GM18907 (cell line): ENCODE results near the gene PCDHB6.
"Not testable (repeated sequence)": the region's sequence is repeated elsewhere in the genome, so short reads cannot be mapped to it uniquely, and the experiment has no call there.

Experiments
- ATAC-seq: cut with Tn5 transposase; IDR thresholded peaks from one replicate; pipeline ENCODE4 v1.9.1; 2021; ENCODE audit warnings: mild to moderate bottlenecking, moderate library complexity; ENCODE audit not compliant: unreplicated experiment

Gene PCDHB6

DNA sequence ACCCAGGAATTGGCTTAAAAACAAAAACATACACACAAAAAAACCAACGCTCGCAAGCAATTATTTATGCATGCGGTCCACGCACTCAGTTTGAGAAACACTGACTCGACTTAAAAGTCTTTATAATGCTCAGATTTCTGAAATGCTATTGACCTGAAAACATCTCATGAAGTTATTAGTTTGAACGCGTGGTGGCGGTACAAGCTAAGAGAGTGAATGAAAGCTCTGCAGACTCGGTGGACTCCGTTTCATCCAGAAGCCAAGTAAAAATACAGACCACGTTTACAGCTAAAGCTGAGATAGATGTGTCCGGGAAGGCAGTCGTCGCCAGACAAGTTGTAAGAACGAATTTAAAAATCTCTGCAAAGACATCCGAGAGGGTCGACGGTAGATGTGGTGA is at the start of gene PCDHB6:
Gene PCDHB6, plus strand, starts transcription at position 246 of the 400 bp plus-strand sequence. CDS start 201 bp downstream, outside the sequence.
- ATAC-seq = no peak

DNA sequence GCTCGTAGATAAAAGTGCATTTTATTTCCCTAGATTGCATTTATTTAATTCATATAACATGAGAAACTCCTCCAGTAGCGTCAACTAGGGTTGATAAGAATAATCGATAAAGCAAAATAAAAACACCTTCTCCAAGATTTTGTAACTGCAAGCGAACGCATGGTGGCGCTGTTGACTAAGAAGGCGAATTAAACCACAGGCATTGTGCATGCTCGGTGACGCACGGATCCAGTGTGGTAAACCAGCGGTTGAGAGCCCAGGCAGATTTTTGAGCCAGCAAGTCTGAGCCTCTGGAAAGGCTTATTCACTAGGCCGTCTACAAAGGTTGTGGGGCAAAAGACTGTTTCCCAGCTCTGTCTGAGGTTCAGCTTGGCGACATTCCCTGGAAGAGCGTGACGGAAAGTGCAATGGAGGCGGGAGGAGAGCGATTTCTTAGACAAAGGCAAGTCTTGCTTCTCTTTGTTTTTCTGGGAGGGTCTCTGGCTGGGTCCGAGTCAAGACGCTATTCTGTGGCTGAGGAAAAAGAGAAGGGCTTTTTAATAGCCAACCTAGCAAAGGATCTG is 49.5 kb upstream of the PCDHB6 start, which contains the start of gene PCDHB3:
Gene PCDHB3, plus strand, starts transcription at position 231 of the 563 bp plus-strand sequence. Its CDS starts 177 bp downstream, at position 408.
- ATAC-seq = no peak

- no peak for ATAC-seq
These were observed 48.8 kb upstream of the PCDHB6 start for GRCh38 chr5:141101059-141101458.

DNA sequence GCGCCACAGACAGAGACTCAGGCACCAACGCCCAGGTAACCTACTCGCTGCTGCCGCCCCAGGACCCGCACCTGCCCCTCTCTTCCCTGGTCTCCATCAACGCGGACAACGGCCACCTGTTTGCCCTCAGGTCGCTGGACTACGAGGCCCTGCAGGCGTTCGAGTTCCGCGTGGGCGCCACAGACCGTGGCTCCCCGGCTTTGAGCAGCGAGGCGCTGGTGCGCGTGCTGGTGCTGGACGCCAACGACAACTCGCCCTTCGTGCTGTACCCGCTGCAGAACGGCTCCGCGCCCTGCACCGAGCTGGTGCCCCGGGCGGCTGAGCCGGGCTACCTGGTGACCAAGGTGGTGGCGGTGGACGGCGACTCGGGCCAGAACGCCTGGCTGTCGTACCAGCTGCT is 47.8 kb upstream of the PCDHB6 start:
- ATAC-seq = not testable (repeated sequence)

- not testable (repeated sequence) for ATAC-seq
These were observed 47.4 kb upstream of the PCDHB6 start for GRCh38 chr5:141102471-141102870.

DNA sequence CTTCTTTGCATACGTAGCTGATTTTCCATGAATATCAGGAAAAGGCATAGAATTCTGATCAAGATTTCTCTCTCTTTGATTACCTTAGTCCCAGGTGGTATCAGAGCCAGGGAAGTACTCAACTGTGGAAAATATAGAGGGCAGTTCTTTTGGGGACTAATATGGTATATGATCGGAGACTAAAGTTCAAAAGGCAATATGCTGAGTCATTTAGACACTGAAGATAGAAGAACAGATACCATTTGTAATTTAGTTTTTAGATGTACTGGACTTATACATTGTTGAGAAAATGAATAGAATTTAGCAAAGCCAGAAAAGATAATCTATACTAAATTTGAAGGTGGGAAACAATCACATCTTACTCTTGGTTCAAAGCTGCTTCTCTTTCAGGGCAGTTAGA is 44.5 kb upstream of the PCDHB6 start:
- ATAC-seq = no peak

DNA sequence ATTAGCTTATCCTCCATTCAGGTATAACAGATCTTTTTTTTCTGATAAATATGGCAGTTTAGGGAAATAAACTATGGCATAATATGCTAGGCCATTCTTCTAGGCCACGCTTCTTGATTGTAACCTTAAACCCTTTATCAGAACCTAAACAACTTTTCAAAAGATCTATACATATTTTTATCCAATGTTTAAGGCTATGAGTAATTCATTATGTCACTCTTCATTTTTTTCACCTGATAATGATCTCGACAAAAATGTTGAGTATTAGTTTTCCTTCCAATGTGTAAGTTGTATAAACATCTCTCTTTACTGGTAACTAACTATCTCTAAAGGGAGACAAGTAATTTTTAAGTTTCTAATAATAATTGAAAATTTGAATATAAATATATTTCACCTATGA is 30.6 kb upstream of the PCDHB6 start:
- no peak for ATAC-seq

GRCh38 chr5:141121563-141121962 is 28.3 kb upstream of the PCDHB6 start, which contains the start of gene PCDHB4:
TSS of gene PCDHB4 (plus strand) at chr5:141121818. CDS start at chr5:141121999, 181 bp downstream.
- ATAC-seq = no peak

- ATAC-seq = no peak
These were observed 27.9 kb upstream of the PCDHB6 start for GRCh38 chr5:141121985-141122384.

DNA sequence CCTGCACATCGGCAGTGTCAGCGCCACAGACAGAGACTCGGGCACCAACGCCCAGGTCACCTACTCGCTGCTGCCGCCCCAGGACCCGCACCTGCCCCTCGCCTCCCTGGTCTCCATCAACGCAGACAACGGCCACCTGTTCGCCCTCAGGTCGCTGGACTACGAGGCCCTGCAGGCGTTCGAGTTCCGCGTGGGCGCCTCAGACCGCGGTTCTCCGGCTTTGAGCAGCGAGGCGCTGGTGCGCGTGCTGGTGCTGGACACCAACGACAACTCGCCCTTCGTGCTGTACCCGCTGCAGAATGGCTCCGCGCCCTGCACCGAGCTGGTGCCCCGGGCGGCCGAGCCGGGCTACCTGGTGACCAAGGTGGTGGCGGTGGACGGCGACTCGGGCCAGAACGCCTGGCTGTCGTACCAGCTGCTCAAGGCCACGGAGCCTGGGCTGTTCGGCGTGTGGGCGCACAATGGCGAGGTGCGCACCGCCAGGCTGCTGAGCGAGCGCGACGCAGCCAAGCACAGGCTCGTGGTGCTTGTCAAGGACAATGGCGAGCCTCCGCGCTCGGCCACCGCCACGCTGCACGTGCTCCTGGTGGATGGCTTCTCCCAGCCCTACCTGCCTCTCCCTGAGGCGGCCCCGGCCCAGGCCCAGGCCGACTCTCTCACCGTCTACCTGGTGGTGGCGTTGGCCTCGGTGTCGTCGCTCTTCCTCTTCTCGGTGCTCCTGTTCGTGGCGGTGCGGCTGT is 26.3 kb upstream of the PCDHB6 start:
- ATAC-seq = not testable (repeated sequence)

DNA sequence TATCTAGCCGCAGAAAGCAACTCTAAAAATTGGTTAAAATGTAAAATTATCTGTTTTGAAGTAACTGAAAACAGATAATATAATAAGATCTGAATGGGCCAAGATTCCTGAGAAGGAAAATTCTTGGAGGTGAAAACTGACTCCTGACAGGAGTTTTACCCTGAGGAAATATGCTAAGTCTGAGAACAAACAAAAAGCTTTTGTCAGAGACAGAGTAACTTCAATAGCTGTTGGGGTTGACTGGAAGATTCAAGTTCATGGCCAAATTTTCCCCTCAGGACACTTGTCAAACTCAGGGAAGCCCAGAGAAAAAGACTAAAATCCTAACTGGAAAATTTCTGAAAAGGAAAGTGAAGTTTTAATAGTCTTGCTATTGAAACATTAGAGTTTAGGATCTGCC is 22.6 kb upstream of the PCDHB6 start:
- no peak for ATAC-seq

GRCh38 chr5:141135030-141135717 is 14.7 kb upstream of the PCDHB6 start, which contains the start of gene PCDHB5:
TSS of gene PCDHB5 (plus strand) at chr5:141135206. CDS start at chr5:141135435, 229 bp downstream.
- ATAC-seq = no peak

- no peak for ATAC-seq
These were observed 14.1 kb upstream of the PCDHB6 start for GRCh38 chr5:141135718-141136266.

- ATAC-seq = not testable (repeated sequence)
These were observed 12.5 kb upstream of the PCDHB6 start for GRCh38 chr5:141137346-141137745.

DNA sequence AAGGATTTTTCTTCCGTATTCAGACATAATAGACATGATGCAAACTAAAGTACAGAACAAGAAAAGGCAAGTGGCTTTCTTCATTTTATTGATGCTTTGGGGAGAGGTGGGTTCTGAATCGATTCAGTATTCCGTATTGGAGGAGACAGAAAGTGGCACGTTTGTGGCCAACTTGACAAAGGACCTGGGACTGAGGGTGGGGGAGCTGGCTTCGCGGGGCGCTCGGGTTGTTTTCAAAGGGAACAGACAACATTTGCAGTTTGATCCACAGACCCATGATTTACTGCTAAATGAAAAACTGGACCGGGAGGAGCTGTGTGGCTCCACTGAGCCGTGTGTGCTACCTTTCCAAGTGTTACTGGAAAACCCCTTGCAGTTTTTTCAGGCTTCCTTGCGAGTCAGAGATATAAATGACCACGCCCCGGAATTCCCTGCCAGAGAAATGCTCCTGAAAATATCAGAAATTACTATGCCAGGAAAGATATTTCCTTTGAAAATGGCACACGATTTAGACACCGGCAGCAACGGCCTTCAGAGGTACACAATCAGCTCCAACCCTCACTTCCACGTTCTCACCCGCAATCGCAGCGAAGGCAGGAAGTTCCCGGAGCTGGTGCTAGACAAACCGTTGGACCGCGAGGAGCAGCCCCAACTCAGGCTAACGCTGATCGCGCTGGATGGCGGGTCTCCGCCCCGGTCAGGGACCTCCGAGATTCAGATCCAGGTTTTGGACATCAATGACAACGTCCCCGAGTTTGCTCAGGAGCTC is 551 bp downstream of the PCDHB6 start:
- no peak for ATAC-seq

DNA sequence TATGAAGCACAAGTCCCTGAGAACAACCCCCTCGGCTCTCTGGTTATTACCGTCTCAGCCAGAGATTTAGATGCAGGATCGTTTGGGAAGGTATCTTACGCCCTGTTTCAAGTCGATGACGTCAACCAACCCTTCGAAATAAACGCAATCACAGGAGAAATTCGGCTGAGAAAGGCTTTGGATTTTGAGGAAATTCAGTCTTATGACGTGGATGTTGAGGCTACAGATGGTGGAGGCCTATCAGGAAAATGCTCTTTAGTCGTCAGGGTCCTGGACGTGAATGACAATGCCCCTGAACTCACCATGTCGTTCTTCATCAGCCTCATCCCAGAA is 1.1 kb downstream of the PCDHB6 start:
- ATAC-seq = no peak

DNA sequence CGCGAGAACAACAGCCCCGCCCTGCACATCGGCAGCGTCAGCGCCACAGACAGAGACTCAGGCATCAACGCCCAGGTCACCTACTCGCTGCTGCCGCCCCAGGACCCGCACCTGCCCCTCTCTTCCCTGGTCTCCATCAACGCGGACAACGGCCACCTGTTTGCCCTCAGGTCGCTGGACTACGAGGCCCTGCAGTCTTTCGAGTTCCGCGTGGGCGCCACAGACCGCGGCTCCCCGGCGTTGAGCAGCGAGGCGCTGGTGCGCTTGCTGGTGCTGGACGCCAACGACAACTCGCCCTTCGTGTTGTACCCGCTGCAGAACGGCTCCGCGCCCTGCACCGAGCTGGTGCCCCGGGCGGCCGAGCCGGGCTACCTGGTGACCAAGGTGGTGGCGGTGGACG is 1.8 kb downstream of the PCDHB6 start:
- not testable (repeated sequence) for ATAC-seq

DNA sequence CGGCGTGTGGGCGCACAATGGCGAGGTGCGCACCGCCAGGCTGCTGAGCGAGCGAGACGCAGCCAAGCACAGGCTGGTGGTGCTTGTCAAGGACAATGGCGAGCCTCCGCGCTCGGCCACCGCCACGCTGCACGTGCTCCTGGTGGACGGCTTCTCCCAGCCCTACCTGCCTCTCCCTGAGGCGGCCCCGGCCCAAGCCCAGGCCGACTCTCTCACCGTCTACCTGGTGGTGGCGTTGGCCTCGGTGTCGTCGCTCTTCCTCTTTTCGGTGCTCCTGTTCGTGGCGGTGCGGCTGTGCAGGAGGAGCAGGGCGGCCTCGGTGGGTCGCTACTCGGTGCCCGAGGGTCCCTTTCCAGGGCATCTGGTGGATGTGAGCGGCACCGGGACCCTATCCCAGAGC is 2.2 kb downstream of the PCDHB6 start:
- ATAC-seq = not testable (repeated sequence)

- ATAC-seq = no peak
These were observed 5.9 kb downstream of the PCDHB6 start for GRCh38 chr5:141155540-141156374.

GRCh38 chr5:141157356-141157755 is 7.5 kb downstream of the PCDHB6 start:
- ATAC-seq = not testable (repeated sequence)
